LoVo (cell line): ENCODE measurements around the gene EIF4A3.

ENCODE experiments used
- DNase-seq: peaks from one replicate; pipeline ENCODE4 v3.0.0-alpha.2; 2016; ENCODE audit warnings: low spot score

Gene EIF4A3

DNA sequence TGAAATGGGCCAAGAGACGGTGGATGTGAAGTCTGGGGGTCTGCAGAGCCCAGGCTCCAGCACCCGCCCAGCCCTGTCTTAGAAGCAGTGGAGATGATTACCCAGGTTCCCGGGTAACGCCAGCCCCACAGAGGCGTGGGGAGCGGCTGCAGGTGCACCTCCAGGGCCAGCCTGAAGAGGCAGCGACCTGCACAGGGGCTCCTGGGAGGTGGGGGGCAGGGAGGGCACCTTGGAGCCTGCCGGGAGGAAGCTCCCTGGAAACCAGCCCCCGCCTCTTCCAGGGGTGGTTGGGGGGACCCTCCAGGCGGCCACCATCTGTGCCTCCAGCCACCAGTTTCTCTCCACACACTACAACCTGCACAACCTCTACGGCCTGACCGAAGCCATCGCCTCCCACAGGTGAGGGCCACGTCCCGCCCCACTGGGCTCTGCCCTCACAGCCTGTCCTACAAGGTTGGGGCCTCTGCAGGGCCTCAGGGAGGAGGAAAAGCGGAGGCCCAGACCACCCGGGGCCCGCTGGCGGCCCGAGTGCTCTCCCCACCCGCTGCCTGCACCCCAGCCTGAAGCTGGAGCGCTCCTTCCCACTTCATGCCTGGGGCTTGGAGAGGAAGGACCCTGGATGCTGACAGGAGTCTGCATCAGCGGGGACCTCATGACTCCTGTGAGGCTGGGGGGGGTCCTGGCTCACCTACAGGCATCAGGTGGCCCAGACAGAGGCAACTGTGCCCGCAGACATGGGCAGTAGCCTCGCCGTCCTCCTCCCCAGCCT lies 35.0 kb downstream of the EIF4A3 start:
- DNase-seq = no peak

DNA sequence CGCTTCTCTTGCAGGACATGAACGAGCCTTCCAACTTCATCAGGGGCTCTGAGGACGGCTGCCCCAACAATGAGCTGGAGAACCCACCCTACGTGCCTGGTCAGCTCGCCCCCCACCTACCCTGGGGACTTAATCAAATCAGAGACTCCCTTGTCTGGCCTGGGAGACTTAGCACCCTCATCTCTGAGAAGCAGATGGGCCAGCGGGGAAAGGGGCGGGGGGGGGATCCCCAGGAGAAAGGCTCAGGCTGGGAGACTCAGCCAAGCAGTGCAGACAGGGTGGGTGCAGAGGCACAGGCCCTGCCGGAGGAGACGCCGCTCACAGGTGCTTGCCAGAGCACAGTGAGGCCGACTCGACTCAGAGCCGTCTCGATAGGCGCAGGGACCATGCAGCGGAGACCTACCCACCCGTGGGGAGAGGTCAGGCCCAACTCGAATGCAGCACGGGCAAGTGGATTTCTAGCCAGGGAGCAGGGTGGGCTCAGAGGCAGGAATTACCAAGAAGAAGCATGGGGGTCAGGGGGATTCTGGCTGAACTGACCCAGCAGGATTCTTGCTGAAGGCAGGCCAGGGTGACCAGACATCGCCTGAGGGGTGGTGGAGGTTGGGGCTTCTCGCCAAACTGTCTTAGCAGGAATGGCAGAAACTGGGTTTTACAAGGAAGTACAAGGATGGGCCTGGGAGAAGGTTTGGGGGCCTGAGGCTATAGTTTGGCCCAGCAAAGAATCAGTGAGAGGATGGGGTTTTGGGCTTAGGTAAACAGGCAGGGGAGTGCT lies 35.8 kb downstream of the EIF4A3 start:
- DNase-seq = no peak

DNA sequence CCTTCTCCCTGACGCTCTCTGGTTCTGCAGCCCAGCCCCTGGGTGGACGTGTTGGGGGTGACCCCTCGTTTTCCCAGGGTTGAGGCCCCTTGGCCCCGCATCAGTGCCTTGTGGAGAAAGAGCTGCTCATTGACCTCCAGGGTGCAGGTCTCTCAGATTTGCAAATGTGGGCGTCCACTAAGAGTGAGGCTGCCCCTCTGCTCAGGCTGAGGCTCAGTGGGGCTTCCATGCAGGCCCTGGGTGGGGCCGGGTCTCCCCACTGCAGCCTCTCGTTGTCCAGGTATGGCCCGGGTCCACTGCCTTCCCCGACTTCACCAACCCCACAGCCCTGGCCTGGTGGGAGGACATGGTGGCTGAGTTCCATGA lies 36.5 kb downstream of the EIF4A3 start:
- DNase-seq = no peak

DNA sequence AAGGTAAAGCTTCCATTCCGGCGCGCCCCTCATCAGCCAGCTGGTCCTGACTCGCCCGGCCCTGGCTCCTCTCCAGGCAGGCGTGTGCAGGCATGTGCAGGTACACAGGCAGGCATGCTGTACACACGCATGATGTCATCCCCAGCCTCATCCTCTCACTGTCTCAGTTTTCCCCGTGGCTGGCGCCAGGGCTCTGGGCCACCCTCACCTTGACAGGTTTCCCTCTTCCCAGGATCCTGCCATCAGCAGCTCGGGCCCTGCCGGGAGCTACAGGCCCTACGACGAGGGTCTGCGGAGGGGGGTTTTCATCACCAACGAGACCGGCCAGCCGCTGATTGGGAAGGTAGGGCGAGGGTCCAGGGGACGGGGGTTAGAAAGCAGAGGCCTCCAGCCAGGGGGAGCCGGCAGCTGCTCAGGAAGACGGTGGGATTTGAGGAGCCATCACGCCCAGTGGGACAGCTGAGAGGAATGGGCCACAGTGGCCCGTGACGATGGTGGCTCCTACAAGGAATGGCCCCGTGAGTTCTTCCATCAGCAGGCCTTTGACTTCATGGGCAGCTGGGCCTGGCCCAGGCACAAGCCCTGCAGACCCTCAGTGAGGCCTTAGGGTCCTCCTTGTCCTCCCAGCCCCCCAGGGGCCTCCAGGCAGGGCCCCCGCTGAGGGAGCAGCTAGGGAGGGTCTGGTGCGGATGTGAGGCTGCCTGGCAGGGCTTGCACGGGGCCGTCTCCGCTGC lies 37.0 kb downstream of the EIF4A3 start:
- no peak for DNase-seq

DNA sequence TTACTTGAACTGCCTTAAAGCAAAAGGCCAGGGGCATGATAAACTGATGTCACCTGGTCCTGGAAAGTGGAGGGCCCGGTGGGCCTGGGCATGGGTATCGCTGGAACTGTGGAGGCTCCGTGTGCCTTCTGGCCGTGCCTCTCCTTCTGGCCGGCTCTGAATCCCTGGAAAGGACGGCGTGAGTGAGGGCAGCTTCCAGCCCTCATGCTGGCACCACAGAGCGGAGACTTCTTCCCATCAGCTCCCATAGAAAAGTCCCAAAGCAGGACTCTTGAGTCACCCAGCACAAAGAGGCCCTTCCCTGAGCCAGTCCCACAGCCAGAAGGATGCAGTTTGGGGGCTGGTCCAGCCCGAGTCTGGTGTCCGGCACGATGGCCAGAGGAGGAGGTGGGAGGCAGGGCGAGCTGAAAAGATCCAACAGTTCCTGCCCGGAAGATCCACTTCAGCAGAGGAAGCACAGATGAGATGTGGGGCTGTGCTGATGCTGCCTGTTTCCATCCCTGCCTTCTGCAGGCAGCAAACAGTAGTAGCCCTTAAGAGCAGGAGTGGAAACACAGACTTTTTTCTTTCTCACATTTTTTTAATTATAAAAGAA lies 37.8 kb downstream of the EIF4A3 start:
- DNase-seq = no peak

DNA sequence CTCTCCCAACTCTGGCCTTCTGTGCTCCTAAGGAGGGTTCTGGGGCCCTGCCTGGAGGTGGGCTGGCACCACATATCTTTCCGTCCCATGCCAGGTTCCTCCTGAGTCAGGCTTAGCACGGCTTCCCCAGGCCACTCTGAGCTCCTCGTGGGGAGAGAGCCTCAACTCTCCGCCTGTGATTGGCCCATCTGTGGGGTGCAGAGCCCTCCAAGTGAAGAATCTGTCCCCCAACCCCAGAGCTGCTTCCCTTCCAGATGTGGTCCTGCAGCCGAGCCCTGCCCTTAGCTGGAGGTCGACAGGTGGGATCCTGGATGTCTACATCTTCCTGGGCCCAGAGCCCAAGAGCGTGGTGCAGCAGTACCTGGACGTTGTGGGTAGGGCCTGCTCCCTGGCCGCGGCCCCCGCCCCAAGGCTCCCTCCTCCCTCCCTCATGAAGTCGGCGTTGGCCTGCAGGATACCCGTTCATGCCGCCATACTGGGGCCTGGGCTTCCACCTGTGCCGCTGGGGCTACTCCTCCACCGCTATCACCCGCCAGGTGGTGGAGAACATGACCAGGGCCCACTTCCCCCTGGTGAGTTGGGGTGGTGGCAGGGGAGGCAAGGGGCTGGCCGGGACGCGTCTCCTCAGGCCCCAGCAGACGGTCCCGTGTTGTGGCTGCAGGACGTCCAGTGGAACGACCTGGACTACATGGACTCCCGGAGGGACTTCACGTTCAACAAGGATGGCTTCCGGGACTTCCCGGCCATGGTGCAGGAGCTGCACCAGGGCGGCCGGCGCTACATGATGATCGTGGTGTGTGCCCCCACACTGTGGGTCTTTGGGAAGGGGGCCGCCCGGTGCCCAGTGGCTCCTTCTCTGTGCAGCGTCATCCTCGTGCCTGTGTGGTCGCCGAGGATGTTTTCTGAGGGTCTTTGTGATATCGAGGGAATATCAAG lies 38.6 kb downstream of the EIF4A3 start:
- no peak for DNase-seq

DNA sequence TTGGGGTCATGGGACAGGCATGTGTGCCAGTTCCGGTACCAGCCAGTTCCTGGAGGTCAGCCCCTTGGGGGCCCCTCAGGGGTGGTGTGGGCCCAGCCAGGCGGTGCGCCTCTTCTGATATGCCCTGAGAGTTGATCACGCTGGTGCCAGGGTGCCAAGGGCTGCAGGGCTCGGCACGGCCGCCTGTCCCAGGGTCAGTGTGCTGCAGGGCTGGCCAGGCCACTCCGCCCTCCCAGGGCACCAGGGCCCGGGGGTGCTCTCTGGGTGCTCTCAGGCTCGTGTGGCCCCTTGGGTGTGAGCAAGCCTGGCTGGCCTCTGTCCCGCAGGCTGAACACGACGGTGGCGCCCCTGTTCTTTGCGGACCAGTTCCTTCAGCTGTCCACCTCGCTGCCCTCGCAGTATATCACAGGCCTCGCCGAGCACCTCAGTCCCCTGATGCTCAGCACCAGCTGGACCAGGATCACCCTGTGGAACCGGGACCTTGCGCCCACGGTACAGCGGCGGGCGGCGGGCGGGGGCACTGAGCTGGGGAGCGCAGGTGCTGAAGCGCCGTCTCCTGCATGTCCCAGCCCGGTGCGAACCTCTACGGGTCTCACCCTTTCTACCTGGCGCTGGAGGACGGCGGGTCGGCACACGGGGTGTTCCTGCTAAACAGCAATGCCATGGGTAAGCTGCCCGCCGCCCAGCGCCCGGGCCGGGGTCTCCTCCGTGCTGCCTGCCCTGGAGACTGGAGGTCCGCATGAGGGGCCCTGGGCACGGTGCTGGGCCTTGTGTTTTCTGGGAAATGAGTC lies 39.5 kb downstream of the EIF4A3 start:
- no peak for DNase-seq

DNA sequence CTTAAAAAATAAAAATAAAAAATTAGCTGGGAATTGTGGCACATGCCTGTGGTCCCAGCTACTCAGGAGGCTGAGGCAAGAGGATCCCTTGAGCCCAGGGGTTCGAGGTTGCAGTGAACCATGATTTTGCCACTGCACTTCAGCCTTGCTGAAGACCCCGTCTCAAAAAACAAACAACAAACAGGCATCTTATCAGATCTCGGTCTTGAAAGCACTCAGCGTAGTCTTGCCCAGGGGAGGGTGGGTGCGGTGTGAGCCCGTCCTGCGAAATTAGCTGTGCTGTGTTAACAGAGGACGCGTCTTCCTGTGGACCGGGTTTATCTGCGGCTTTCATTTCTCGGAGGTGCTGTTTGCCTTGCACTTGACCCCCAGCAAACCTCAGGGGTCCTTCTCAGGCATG lies 40.2 kb downstream of the EIF4A3 start:
- no peak for DNase-seq

DNA sequence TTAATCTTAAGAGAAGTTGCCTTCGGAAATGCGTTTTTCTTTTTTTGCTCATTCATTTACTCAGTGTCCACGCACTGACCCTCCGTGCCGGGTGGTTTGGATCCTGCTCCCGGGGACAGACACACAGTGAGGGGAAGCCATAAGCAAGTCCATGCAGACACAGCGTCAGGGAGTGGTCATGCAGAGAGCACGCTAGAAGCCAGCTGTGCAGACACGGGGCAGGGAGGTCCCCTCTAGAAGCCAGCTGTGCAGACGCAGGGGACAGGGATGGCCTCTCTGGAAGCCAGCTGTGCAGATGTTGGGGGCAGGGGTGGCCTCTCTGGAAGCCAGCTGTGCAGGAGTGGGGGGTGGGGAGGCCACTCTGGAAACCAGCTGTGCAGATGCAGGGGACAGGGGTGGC lies 40.8 kb downstream of the EIF4A3 start:
- DNase-seq = no peak

DNA sequence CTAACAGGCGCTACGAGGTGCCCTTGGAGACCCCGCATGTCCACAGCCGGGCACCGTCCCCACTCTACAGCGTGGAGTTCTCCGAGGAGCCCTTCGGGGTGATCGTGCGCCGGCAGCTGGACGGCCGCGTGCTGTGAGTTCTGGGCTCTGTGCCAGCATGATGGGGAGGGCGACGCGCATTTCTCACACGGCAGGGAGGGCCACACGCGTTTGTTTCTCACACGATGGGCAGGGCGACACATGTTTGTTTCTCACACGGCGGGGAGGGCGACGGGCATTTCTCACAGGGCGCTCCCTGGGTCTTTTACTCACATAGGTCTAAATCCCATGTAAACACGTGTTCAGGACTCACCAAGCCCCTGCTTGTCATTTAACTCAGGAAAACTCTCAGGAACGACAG lies 41.2 kb downstream of the EIF4A3 start:
- no peak for DNase-seq

DNA sequence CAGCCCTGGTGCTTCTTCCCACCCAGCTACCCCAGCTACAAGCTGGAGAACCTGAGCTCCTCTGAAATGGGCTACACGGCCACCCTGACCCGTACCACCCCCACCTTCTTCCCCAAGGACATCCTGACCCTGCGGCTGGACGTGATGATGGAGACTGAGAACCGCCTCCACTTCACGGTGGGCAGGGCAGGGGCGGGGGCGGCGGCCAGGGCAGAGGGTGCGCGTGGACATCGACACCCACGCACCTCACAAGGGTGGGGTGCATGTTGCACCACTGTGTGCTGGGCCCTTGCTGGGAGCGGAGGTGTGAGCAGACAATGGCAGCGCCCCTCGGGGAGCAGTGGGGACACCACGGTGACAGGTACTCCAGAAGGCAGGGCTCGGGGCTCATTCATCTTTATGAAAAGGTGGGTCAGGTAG lies 42.0 kb downstream of the EIF4A3 start:
- no peak for DNase-seq

DNA sequence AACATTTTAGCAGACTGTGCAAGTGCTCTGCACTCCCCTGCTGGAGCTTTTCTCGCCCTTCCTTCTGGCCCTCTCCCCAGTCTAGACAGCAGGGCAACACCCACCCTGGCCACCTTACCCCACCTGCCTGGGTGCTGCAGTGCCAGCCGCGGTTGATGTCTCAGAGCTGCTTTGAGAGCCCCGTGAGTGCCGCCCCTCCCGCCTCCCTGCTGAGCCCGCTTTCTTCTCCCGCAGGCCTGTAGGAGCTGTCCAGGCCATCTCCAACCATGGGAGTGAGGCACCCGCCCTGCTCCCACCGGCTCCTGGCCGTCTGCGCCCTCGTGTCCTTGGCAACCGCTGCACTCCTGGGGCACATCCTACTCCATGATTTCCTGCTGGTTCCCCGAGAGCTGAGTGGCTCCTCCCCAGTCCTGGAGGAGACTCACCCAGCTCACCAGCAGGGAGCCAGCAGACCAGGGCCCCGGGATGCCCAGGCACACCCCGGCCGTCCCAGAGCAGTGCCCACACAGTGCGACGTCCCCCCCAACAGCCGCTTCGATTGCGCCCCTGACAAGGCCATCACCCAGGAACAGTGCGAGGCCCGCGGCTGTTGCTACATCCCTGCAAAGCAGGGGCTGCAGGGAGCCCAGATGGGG lies 42.5 kb downstream of the EIF4A3 start:
- no peak for DNase-seq

DNA sequence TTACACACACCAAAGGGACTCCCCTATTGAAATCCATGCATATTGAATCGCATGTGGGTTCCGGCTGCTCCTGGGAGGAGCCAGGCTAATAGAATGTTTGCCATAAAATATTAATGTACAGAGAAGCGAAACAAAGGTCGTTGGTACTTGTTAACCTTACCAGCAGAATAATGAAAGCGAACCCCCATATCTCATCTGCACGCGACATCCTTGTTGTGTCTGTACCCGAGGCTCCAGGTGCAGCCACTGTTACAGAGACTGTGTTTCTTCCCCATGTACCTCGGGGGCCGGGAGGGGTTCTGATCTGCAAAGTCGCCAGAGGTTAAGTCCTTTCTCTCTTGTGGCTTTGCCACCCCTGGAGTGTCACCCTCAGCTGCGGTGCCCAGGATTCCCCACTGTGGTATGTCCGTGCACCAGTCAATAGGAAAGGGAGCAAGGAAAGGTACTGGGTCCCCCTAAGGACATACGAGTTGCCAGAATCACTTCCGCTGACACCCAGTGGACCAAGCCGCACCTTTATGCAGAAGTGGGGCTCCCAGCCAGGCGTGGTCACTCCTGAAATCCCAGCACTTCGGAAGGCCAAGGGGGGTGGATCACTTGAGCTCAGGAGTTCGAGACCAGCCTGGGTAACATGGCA lies 43.4 kb downstream of the EIF4A3 start:
- DNase-seq = no peak

DNA sequence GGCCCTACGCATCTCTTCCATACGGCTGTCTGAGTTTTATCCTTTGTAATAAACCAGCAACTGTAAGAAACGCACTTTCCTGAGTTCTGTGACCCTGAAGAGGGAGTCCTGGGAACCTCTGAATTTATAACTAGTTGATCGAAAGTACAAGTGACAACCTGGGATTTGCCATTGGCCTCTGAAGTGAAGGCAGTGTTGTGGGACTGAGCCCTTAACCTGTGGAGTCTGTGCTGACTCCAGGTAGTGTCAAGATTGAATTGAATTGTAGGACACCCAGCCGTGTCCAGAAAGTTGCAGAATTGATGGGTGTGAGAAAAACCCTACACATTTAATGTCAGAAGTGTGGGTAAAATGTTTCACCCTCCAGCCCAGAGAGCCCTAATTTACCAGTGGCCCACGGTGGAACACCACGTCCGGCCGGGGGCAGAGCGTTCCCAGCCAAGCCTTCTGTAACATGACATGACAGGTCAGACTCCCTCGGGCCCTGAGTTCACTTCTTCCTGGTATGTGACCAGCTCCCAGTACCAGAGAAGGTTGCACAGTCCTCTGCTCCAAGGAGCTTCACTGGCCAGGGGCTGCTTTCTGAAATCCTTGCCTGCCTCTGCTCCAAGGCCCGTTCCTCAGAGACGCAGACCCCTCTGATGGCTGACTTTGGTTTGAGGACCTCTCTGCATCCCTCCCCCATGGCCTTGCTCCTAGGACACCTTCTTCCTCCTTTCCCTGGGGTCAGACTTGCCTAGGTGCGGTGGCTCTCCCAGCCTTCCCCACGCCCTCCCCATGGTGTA lies 44.1 kb downstream of the EIF4A3 start:
- DNase-seq = no peak

DNA sequence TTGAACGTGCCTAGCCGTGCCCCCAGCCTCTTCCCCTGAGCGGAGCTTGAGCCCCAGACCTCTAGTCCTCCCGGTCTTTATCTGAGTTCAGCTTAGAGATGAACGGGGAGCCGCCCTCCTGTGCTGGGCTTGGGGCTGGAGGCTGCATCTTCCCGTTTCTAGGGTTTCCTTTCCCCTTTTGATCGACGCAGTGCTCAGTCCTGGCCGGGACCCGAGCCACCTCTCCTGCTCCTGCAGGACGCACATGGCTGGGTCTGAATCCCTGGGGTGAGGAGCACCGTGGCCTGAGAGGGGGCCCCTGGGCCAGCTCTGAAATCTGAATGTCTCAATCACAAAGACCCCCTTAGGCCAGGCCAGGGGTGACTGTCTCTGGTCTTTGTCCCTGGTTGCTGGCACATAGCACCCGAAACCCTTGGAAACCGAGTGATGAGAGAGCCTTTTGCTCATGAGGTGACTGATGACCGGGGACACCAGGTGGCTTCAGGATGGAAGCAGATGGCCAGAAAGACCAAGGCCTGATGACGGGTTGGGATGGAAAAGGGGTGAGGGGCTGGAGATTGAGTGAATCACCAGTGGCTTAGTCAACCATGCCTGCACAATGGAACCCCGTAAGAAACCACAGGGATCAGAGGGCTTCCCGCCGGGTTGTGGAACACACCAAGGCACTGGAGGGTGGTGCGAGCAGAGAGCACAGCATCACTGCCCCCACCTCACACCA lies 44.8 kb downstream of the EIF4A3 start:
- DNase-seq = no peak

DNA sequence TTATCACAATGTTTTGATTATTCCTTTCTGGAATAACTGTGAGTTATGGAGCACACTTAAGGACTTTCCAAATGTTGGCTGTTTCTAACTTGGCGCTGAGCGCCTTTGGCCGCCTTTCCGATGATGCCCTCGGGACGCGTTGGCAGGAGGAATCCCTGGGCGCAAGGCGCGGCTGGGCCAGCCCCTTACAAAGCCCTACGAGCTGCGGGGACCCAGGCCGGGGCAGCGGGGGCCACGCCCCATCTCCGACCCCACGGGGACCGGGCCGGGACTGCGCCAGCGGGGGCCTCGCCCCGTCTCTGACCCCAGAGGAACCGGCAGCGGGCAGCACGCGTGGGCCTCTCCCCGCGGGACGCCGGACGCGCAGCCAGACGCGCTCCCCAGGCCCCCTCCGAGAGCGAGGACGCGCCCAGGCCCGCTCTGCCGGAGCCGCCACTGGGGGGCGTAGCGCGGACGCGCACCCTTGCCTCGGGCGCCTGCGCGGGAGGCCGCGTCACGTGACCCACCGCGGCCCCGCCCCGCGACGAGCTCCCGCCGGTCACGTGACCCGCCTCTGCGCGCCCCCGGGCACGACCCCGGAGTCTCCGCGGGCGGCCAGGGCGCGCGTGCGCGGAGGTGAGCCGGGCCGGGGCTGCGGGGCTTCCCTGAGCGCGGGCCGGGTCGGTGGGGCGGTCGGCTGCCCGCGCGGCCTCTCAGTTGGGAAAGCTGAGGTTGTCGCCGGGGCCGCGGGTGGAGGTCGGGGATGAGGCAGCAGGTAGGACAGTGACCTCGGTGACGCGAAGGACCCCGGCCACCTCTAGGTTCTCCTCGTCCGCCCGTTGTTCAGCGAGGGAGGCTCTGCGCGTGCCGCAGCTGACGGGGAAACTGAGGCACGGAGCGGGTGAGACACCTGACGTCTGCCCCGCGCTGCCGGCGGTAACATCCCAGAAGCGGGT lies 45.6 kb downstream of the EIF4A3 start, which contains the start of gene GAA:
TSS of gene GAA (plus strand) at position 571 of the 935 bp plus-strand sequence. CDS start 3,006 bp downstream, outside the sequence.
- DNase-seq = peak; percentile 90

DNA sequence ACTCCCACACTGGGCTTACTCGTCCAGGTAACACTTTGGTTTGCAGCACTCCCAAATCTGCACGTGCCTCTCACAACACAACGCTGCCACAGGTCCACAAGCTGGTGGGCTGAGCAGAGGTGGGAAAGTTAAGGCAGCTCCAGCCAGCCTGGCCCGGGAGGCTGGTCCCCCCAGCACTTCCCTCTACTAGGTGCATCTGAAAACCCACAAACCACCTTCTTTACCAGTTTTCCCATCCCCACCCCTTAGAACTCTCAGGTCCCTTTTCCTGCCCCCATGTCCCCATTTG lies 46.9 kb downstream of the EIF4A3 start:
- no peak for DNase-seq
